Measurements from ENCODE around the gene ZNF217. TPM values are rescaled to one million over a fixed set of nuclear protein-coding genes. Genes with fewer than 3 reads are reported as not detected.
A peak's percentile ranks its signal among the peaks of the same experiment; 100 is the strongest.

ZNF217 gene
- total RNA-seq, 2 experiments from 2014 or later, result 39.7 to 68.4 TPM

DNA sequence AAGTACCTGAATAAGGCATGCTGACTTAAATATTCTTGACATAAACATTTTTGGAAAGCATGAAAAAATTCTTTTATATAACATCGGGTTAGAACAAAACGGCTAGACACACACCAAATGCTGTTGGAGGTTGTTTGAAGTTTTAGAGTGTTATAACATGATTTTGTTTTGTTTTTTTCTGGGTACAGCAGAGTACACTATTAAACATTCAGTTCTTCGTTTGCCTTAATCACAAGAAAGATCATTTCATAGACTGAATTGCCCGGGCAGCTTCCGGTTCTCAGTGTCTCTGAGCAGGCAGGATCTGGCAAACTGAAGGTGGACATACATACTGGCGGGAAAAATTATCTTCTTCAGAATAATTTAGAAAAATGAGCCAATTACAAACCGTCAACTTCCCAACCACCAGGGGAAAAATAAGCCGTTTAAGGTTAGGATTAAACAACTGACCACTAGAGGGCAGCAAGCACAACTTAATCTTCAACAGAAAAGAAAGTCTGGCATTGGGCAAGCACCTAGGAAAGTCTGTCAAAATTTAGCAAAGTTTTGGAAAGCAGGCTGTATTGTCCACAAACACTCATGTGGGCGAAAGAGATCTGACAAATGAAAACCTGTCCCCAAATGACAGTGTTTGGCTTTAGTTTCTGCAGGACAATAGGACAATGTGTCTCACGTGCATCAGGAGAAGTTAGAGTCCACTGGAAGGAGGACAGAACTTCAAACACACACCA lies 15.0 kb downstream of the ZNF217 start:
- Histone ChIP-seq H3K27ac (ENCODE audit: low read depth, low read length, poor library complexity, severe bottlenecking) (peak overlapping the region; percentile 96), H3K9me2 (ENCODE audit: insufficient read depth, low read length) (no peaks in the 10 kb centered on the region), H3K79me2 (ENCODE audit: insufficient read depth, low read depth, low read length) (peaks cover 100% of the 10 kb centered on the region), H3K36me3 (ENCODE audit: insufficient read depth, low read length) (peaks cover 93% of the 10 kb centered on the region), H3K4me2 (ENCODE audit: low read length) (peak overlapping the region; percentile 86), H3K9me3 (ENCODE audit: low read length) (no peaks in the 10 kb centered on the region), H4K20me1 (ENCODE audit: insufficient read depth, low read length) (peaks cover 18% of the 10 kb centered on the region), H3K4me1 (ENCODE audit: insufficient read depth, low read length, poor library complexity, severe bottlenecking) (peaks cover 58% of the 10 kb centered on the region), H3K4me3 (ENCODE audit: low read depth, low read length, poor library complexity, severe bottlenecking) (peak overlapping the region; percentile 68), H2AFZ (ENCODE audit: low read length) (no peak overlapping the region)
- no peak for TF ChIP-seq EZH2phosphoT487 (IDR thresholded peaks at IDR 0.05; ENCODE audit: borderline replicate concordance, low read depth, low read length)
- TF ChIP-seq, protein P1, sequence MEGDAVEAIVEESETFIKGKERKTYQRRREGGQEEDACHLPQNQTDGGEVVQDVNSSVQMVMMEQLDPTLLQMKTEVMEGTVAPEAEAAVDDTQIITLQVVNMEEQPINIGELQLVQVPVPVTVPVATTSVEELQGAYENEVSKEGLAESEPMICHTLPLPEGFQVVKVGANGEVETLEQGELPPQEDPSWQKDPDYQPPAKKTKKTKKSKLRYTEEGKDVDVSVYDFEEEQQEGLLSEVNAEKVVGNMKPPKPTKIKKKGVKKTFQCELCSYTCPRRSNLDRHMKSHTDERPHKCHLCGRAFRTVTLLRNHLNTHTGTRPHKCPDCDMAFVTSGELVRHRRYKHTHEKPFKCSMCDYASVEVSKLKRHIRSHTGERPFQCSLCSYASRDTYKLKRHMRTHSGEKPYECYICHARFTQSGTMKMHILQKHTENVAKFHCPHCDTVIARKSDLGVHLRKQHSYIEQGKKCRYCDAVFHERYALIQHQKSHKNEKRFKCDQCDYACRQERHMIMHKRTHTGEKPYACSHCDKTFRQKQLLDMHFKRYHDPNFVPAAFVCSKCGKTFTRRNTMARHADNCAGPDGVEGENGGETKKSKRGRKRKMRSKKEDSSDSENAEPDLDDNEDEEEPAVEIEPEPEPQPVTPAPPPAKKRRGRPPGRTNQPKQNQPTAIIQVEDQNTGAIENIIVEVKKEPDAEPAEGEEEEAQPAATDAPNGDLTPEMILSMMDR (conservative IDR thresholded peaks at IDR 0.05; ENCODE audit: low read length), result peak; percentile 97
- no TSS peak for BruUV-seq (replicated peaks)
- POLR2A ChIA-PET, result interaction anchor here (0.6 to 1.2 kb wide), 9 partner anchors 13 to 621 kb away, joined by 3 to 5 read pairs (median 3); partner anchors contain the start of gene ZNF217
- intact Hi-C loops (cut with micrococcal nuclease; ENCODE audit: unreplicated experiment), result loop anchor here (1.0 kb wide), 2 partner anchors 291 to 337 kb away; no protein-coding TSS in a partner anchor
- DNase-seq (ENCODE audit: low spot score), result peak; percentile 93
- CTCF ChIA-PET (ENCODE audit: unreplicated experiment), result no interaction called here

DNA sequence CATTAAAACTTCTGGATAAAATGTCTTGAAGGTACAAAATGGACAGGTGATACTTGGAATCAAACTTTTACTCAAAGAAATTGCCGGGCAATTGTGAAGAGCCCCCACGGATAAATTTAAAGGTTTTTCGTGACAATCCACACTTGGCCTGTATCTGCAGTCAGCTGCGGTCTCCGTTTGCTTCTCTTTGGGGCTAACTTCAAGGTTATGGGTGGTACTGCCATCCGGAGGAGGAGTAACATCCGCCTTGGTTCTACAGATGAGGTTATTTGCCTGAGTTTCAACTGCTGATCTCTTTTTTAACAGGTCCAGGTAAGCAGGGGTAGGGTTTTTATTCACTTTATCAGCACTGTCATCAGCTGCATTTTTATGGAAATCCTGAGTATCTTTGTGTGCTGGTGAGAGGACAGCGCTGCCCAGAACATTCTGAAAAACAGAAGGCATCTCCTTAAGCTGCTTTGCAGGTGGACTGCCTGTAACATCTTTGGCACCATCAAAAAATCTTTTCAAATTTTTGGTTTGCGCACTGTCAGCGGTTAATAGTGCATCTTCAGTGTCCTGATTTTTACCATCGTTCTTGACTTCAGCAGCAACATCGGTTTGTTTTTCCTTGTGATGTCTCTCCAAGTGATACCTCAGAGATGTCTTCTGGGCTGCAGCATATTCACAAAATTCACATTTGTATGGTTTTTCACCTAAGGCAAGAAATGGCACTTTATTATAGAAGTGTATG lies 16.9 kb downstream of the ZNF217 start:
- Histone ChIP-seq H3K27ac (ENCODE audit: low read depth, low read length, poor library complexity, severe bottlenecking) (no peak overlapping the region), H3K79me2 (ENCODE audit: insufficient read depth, low read depth, low read length) (peaks cover 100% of the 10 kb centered on the region), H4K20me1 (ENCODE audit: insufficient read depth, low read length) (peaks cover 26% of the 10 kb centered on the region), H3K4me3 (ENCODE audit: low read depth, low read length, poor library complexity, severe bottlenecking) (no peak overlapping the region), H3K36me3 (ENCODE audit: insufficient read depth, low read length) (peaks cover 99% of the 10 kb centered on the region), H2AFZ (ENCODE audit: low read length) (no peak overlapping the region), H3K9me3 (ENCODE audit: low read length) (no peaks in the 10 kb centered on the region), H3K4me2 (ENCODE audit: low read length) (no peak overlapping the region), H3K9me2 (ENCODE audit: insufficient read depth, low read length) (no peaks in the 10 kb centered on the region), H3K4me1 (ENCODE audit: insufficient read depth, low read length, poor library complexity, severe bottlenecking) (peaks cover 39% of the 10 kb centered on the region)
- POLR2A ChIA-PET, result no interaction called here
- CTCF ChIA-PET (ENCODE audit: unreplicated experiment), result no interaction called here
- intact Hi-C loops (cut with micrococcal nuclease; ENCODE audit: unreplicated experiment), result no loop called here
- DNase-seq (ENCODE audit: low spot score), result no peak
- no peak for TF ChIP-seq EZH2phosphoT487 (IDR thresholded peaks at IDR 0.05; ENCODE audit: borderline replicate concordance, low read depth, low read length)
- TF ChIP-seq, protein P1 (conservative IDR thresholded peaks at IDR 0.05; ENCODE audit: low read length), result no peak
- BruUV-seq (replicated peaks), result no TSS peak

DNA sequence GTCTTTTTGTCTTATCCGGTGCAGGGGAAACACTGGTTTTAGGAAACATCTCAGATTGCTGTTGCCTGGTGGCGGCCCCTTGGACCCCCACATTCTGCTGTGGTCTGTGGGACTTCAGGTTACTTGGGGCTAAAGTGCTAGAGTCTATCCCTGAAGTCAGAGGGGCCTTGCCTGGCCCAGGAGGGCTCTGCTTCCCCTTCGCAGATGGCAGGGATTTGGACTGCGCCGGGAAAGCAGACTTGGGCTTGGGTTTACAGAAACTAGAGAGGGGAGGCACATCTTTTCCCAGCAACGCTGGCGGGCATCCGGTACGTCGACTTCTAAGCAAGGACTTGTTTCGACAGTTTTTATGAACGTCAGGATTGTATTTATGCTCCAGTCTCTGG lies 17.5 kb downstream of the ZNF217 start:
- Histone ChIP-seq H3K9me3 (ENCODE audit: low read length) (no peaks in the 10 kb centered on the region), H3K79me2 (ENCODE audit: insufficient read depth, low read depth, low read length) (peaks cover 99% of the 10 kb centered on the region), H3K27ac (ENCODE audit: low read depth, low read length, poor library complexity, severe bottlenecking) (no peak overlapping the region), H3K9me2 (ENCODE audit: insufficient read depth, low read length) (no peaks in the 10 kb centered on the region), H3K4me2 (ENCODE audit: low read length) (no peak overlapping the region), H4K20me1 (ENCODE audit: insufficient read depth, low read length) (peaks cover 27% of the 10 kb centered on the region), H3K4me1 (ENCODE audit: insufficient read depth, low read length, poor library complexity, severe bottlenecking) (peaks cover 33% of the 10 kb centered on the region), H3K4me3 (ENCODE audit: low read depth, low read length, poor library complexity, severe bottlenecking) (no peak overlapping the region), H3K36me3 (ENCODE audit: insufficient read depth, low read length) (peaks cover 98% of the 10 kb centered on the region), H2AFZ (ENCODE audit: low read length) (no peak overlapping the region)
- POLR2A ChIA-PET, result no interaction called here
- DNase-seq (ENCODE audit: low spot score), result no peak
- no TSS peak for BruUV-seq (replicated peaks)
- intact Hi-C loops (cut with micrococcal nuclease; ENCODE audit: unreplicated experiment), result no loop called here
- no peak for TF ChIP-seq EZH2phosphoT487 (IDR thresholded peaks at IDR 0.05; ENCODE audit: borderline replicate concordance, low read depth, low read length)
- TF ChIP-seq, protein P1 (conservative IDR thresholded peaks at IDR 0.05; ENCODE audit: low read length), result no peak
- CTCF ChIA-PET (ENCODE audit: unreplicated experiment), result no interaction called here

Data from OCI-LY7 (cell line).